WTC11 (cell line): ENCODE results near the gene HOXD1. TPM values are rescaled to one million over a fixed set of nuclear protein-coding genes. Genes with fewer than 3 reads are reported as not detected.

Experiments used
- ATAC-seq: fragments of 200-7000 bp; cut with Tn5 transposase; 2 replicates; pipeline ENCODE4 v1.10.0; 2021; ENCODE audit warnings: mild to moderate bottlenecking, moderate library complexity
- CTCF ChIA-PET: fragments of 300-600 bp; sonication (Branson Sonifier 250); formaldehyde crosslinking; loops from one replicate; lab custom pipeline; 2021; ENCODE audit warnings: antibody characterized with exemption; lab: Charles Lee
- POLR2A ChIA-PET: fragments of 350-600 bp; sonication (Branson Sonifier 250); formaldehyde crosslinking; loops from one replicate; lab custom pipeline; 2021; ENCODE audit warnings: antibody characterized with exemption; lab: Charles Lee
- DNase-seq: peaks from one replicate; pipeline ENCODE4 v3.0.0; 2021; ENCODE audit warnings: low spot score
- H3K27ac Mint-ChIP-seq: 2 replicates; pipeline ENCODE4 v1.8.0; 2021; ENCODE audit warnings: mixed read lengths
- H3K27me3 Mint-ChIP-seq: 2 replicates; pipeline ENCODE4 v1.8.0; 2021; ENCODE audit warnings: low read depth, mild to moderate bottlenecking, moderate library complexity, mixed read lengths
- H3K36me3 Mint-ChIP-seq: 2 replicates; pipeline ENCODE4 v1.8.0; 2021; ENCODE audit warnings: mixed read lengths
- H3K4me1 Mint-ChIP-seq: 2 replicates; pipeline ENCODE4 v1.8.0; 2022; ENCODE audit warnings: mixed read lengths
- H3K4me3 Mint-ChIP-seq: 2 replicates; pipeline ENCODE4 v1.8.0; 2021; ENCODE audit warnings: mild to moderate bottlenecking, moderate library complexity, mixed read lengths
- H3K9me3 Mint-ChIP-seq: 2 replicates; pipeline ENCODE4 v1.8.0; 2021; ENCODE audit warnings: mixed read lengths
- CREM ChIP-seq: sonication (generic); formaldehyde crosslinking; IDR thresholded peaks from 2 replicates; pipeline ENCODE4 v1.8.1; 2022; ENCODE audit warnings: mild to moderate bottlenecking, missing genetic modification reagents, moderate library complexity
- ELF4 ChIP-seq: sonication (generic); formaldehyde crosslinking; IDR thresholded peaks from 2 replicates; pipeline ENCODE4 v1.8.1; 2022; ENCODE audit warnings: low read depth, mild to moderate bottlenecking, moderate library complexity, missing genetic modification reagents
- ETV6 ChIP-seq: sonication (generic); formaldehyde crosslinking; IDR thresholded peaks from 2 replicates; pipeline ENCODE4 v1.8.1; 2022; ENCODE audit warnings: mild to moderate bottlenecking, missing genetic modification reagents
- FOXK1 ChIP-seq: sonication (generic); formaldehyde crosslinking; IDR thresholded peaks from 2 replicates; pipeline ENCODE4 v1.8.0; 2022; ENCODE audit warnings: mild to moderate bottlenecking, moderate library complexity, missing genetic modification reagents
- MXD4 ChIP-seq: fragments of 250-450 bp; sonication (Bioruptor Pico); IDR thresholded peaks from 2 replicates; pipeline ENCODE4 v1.8.0; 2021; ENCODE audit warnings: mild to moderate bottlenecking, moderate library complexity, borderline replicate concordance
- NFYB ChIP-seq: sonication (generic); formaldehyde crosslinking; conservative IDR thresholded peaks from 2 replicates; pipeline ENCODE4 v1.8.0; 2022; ENCODE audit warnings: low read depth, missing genetic modification reagents
- RORB ChIP-seq: fragments of 250-450 bp; sonication (Bioruptor Pico); IDR thresholded peaks from 2 replicates; pipeline ENCODE4 v1.9.0; 2021; ENCODE audit warnings: mild to moderate bottlenecking
- SMAD4 ChIP-seq: sonication (generic); formaldehyde crosslinking; IDR thresholded peaks from 2 replicates; pipeline ENCODE4 v1.8.0; 2022; ENCODE audit warnings: mild to moderate bottlenecking, missing genetic modification reagents
- total RNA-seq: library from RNA; stranded (reverse); gene quantifications from 3 replicates; pipeline ENCODE4 v1.2.3, GENCODE V29; 2021
- TF ChIP-seq, protein P1 (sequence below): sonication (generic); formaldehyde crosslinking; IDR thresholded peaks from 2 replicates; pipeline ENCODE4 v1.8.1; 2022; ENCODE audit warnings: missing genetic modification reagents, borderline replicate concordance
- TF ChIP-seq, protein P2 (sequence below): sonication (generic); formaldehyde crosslinking; conservative IDR thresholded peaks from 2 replicates; pipeline ENCODE4 v1.8.1; 2022; ENCODE audit warnings: mild to moderate bottlenecking, missing genetic modification reagents
- TF ChIP-seq, protein P3 (sequence below): fragments of 200-600 bp; IDR thresholded peaks from 2 replicates; pipeline ENCODE4 v1.8.0; 2022; ENCODE audit warnings: antibody characterized with exemption
- TF ChIP-seq, protein P4 (sequence below): fragments of 250-450 bp; sonication (Bioruptor Pico); IDR thresholded peaks from 2 replicates; pipeline ENCODE4 v1.9.0; 2021; ENCODE audit warnings: mild to moderate bottlenecking
- TF ChIP-seq, protein P5 (sequence below): fragments of 250-450 bp; sonication (Bioruptor Pico); IDR thresholded peaks from 2 replicates; pipeline ENCODE4 v1.9.0; 2021; ENCODE audit warnings: mild to moderate bottlenecking, borderline replicate concordance
- TF ChIP-seq, protein P6 (sequence below): sonication (generic); formaldehyde crosslinking; IDR thresholded peaks from 2 replicates; pipeline ENCODE4 v1.8.0; 2022; ENCODE audit warnings: mild to moderate bottlenecking, missing genetic modification reagents
- TF ChIP-seq, protein P7 (sequence below): sonication (generic); formaldehyde crosslinking; IDR thresholded peaks from 2 replicates; pipeline ENCODE4 v1.8.0; 2022; ENCODE audit warnings: mild to moderate bottlenecking, missing genetic modification reagents

HOXD1 gene
- total RNA-seq, 1 experiment from 2014 or later: 0.22 TPM

DNA sequence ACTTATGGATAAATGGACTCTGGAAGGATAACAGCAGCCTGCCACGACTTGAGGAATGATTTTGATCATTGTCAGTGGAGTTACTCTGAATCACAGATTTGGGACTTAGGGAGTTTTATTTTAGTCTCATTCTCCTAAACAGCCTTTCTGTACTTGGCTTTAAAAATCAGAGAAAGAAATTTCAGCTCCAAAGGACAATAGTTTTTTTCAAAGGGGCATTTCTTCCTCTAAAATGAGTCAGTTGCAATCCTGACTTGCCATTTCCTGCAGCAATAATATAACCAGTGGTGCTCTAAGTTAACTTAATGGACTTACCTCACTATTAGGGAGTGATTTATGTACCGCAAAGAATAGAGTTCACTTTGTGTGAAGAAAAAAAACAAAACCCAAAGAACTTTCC, 45.7 kb downstream of the HOXD1 start:
- Mint-ChIP-seq H3K27ac (no peak overlapping the region), H3K9me3 (no peaks in the 10 kb centered on the region), H3K27me3 (peaks cover 4% of the 10 kb centered on the region; the same call in 1 of the 2 replicates), H3K36me3 (no peaks in the 10 kb centered on the region), H3K4me3 (no peak overlapping the region), H3K4me1 (no peaks in the 10 kb centered on the region)
- TF ChIP-seq MXD4 (CRISPR knock-in tag) (no peak), SMAD4 (CRISPR knock-in tag) (no peak), CREM (CRISPR knock-in tag) (no peak), ETV6 (no peak)
- TF ChIP-seq, protein P1, sequence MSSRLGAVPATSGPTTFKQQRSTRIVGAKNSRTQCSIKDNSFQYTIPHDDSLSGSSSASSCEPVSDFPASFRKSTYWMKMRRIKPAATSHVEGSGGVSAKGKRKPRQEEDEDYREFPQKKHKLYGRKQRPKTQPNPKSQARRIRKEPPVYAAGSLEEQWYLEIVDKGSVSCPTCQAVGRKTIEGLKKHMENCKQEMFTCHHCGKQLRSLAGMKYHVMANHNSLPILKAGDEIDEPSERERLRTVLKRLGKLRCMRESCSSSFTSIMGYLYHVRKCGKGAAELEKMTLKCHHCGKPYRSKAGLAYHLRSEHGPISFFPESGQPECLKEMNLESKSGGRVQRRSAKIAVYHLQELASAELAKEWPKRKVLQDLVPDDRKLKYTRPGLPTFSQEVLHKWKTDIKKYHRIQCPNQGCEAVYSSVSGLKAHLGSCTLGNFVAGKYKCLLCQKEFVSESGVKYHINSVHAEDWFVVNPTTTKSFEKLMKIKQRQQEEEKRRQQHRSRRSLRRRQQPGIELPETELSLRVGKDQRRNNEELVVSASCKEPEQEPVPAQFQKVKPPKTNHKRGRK (CRISPR knock-in tag): no peak
- TF ChIP-seq, protein P2, sequence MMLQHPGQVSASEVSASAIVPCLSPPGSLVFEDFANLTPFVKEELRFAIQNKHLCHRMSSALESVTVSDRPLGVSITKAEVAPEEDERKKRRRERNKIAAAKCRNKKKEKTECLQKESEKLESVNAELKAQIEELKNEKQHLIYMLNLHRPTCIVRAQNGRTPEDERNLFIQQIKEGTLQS (CRISPR knock-in tag): no peak
- CTCF ChIA-PET: interaction anchor here (0.7 kb wide), 1 partner anchor 676 kb away, joined by 3 read pairs; no protein-coding TSS in a partner anchor
- ATAC-seq: no peak
- no peak for DNase-seq
- POLR2A ChIA-PET: interaction anchor here (1.2 kb wide), 1 partner anchor 35 kb away, joined by 3 read pairs; the partner anchor contains the start of gene MTX2

DNA sequence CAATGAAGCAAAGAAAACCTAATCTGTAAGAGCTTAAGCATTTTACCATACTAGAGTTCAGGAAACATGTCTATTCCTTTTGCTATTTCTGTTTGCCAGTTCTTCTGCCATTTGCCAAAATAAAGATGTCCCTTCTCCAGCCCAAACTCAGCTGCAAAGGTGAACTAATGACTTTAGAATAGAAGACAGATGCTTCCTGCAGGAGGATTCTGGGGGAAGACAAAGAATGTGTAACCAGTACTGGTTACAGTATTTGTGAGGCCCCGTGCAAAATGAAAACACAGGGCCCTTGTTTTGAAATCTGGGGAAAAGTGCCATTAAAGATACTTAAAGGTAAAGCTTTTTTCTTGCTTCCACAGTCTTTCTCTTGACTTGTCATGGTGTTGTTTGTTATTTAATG, 46.5 kb downstream of the HOXD1 start:
- DNase-seq: no peak
- ChIA-PET CTCF (no interaction called here), POLR2A (no interaction called here)
- no peaks in the 10 kb centered on the region for H3K4me1 Mint-ChIP-seq
- H3K27me3 Mint-ChIP-seq: no peaks in the 10 kb centered on the region; the same call in none of the 2 replicates
- no peak for TF ChIP-seq FOXK1
- TF ChIP-seq ELF4 (CRISPR knock-in tag): no peak
- TF ChIP-seq, protein P3, sequence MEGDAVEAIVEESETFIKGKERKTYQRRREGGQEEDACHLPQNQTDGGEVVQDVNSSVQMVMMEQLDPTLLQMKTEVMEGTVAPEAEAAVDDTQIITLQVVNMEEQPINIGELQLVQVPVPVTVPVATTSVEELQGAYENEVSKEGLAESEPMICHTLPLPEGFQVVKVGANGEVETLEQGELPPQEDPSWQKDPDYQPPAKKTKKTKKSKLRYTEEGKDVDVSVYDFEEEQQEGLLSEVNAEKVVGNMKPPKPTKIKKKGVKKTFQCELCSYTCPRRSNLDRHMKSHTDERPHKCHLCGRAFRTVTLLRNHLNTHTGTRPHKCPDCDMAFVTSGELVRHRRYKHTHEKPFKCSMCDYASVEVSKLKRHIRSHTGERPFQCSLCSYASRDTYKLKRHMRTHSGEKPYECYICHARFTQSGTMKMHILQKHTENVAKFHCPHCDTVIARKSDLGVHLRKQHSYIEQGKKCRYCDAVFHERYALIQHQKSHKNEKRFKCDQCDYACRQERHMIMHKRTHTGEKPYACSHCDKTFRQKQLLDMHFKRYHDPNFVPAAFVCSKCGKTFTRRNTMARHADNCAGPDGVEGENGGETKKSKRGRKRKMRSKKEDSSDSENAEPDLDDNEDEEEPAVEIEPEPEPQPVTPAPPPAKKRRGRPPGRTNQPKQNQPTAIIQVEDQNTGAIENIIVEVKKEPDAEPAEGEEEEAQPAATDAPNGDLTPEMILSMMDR: no peak
- TF ChIP-seq, protein P4, sequence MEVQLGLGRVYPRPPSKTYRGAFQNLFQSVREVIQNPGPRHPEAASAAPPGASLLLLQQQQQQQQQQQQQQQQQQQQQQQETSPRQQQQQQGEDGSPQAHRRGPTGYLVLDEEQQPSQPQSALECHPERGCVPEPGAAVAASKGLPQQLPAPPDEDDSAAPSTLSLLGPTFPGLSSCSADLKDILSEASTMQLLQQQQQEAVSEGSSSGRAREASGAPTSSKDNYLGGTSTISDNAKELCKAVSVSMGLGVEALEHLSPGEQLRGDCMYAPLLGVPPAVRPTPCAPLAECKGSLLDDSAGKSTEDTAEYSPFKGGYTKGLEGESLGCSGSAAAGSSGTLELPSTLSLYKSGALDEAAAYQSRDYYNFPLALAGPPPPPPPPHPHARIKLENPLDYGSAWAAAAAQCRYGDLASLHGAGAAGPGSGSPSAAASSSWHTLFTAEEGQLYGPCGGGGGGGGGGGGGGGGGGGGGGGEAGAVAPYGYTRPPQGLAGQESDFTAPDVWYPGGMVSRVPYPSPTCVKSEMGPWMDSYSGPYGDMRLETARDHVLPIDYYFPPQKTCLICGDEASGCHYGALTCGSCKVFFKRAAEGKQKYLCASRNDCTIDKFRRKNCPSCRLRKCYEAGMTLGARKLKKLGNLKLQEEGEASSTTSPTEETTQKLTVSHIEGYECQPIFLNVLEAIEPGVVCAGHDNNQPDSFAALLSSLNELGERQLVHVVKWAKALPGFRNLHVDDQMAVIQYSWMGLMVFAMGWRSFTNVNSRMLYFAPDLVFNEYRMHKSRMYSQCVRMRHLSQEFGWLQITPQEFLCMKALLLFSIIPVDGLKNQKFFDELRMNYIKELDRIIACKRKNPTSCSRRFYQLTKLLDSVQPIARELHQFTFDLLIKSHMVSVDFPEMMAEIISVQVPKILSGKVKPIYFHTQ (CRISPR knock-in tag): no peak
- TF ChIP-seq, protein P5, sequence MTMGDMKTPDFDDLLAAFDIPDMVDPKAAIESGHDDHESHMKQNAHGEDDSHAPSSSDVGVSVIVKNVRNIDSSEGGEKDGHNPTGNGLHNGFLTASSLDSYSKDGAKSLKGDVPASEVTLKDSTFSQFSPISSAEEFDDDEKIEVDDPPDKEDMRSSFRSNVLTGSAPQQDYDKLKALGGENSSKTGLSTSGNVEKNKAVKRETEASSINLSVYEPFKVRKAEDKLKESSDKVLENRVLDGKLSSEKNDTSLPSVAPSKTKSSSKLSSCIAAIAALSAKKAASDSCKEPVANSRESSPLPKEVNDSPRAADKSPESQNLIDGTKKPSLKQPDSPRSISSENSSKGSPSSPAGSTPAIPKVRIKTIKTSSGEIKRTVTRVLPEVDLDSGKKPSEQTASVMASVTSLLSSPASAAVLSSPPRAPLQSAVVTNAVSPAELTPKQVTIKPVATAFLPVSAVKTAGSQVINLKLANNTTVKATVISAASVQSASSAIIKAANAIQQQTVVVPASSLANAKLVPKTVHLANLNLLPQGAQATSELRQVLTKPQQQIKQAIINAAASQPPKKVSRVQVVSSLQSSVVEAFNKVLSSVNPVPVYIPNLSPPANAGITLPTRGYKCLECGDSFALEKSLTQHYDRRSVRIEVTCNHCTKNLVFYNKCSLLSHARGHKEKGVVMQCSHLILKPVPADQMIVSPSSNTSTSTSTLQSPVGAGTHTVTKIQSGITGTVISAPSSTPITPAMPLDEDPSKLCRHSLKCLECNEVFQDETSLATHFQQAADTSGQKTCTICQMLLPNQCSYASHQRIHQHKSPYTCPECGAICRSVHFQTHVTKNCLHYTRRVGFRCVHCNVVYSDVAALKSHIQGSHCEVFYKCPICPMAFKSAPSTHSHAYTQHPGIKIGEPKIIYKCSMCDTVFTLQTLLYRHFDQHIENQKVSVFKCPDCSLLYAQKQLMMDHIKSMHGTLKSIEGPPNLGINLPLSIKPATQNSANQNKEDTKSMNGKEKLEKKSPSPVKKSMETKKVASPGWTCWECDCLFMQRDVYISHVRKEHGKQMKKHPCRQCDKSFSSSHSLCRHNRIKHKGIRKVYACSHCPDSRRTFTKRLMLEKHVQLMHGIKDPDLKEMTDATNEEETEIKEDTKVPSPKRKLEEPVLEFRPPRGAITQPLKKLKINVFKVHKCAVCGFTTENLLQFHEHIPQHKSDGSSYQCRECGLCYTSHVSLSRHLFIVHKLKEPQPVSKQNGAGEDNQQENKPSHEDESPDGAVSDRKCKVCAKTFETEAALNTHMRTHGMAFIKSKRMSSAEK (CRISPR knock-in tag): no peak
- TF ChIP-seq NFYB (CRISPR knock-in tag): no peak
- TF ChIP-seq CREM (CRISPR knock-in tag): no peak
- no peak for TF ChIP-seq ETV6
- TF ChIP-seq, protein P6, sequence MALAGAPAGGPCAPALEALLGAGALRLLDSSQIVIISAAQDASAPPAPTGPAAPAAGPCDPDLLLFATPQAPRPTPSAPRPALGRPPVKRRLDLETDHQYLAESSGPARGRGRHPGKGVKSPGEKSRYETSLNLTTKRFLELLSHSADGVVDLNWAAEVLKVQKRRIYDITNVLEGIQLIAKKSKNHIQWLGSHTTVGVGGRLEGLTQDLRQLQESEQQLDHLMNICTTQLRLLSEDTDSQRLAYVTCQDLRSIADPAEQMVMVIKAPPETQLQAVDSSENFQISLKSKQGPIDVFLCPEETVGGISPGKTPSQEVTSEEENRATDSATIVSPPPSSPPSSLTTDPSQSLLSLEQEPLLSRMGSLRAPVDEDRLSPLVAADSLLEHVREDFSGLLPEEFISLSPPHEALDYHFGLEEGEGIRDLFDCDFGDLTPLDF (CRISPR knock-in tag): no peak
- no peak for TF ChIP-seq RORB
- TF ChIP-seq, protein P7, sequence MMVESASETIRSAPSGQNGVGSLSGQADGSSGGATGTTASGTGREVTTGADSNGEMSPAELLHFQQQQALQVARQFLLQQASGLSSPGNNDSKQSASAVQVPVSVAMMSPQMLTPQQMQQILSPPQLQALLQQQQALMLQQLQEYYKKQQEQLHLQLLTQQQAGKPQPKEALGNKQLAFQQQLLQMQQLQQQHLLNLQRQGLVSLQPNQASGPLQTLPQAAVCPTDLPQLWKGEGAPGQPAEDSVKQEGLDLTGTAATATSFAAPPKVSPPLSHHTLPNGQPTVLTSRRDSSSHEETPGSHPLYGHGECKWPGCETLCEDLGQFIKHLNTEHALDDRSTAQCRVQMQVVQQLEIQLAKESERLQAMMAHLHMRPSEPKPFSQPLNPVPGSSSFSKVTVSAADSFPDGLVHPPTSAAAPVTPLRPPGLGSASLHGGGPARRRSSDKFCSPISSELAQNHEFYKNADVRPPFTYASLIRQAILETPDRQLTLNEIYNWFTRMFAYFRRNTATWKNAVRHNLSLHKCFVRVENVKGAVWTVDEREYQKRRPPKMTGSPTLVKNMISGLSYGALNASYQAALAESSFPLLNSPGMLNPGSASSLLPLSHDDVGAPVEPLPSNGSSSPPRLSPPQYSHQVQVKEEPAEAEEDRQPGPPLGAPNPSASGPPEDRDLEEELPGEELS (CRISPR knock-in tag): no peak
- no peak overlapping the region for H3K27ac Mint-ChIP-seq
- H3K4me3 Mint-ChIP-seq: no peak overlapping the region
- no peaks in the 10 kb centered on the region for H3K9me3 Mint-ChIP-seq
- no peaks in the 10 kb centered on the region for H3K36me3 Mint-ChIP-seq
- no peak for ATAC-seq
